ENCODE data around the gene TRIM52. TPM values are rescaled to one million over a fixed set of nuclear protein-coding genes. Genes with fewer than 3 reads are reported as not detected.
A peak's percentile ranks its signal among the peaks of the same experiment; 100 is the strongest.

The TRIM52 gene
- polyA plus RNA-seq, 1 of the 3 experiments (the other 2 are of a cell fraction), result 6.4 TPM

GRCh38 chr5:181261320-181262049 is 542 bp upstream of the TRIM52 start:
- H3K9ac ChIP-seq, result peak overlapping the region; percentile 100
- peaks cover 12 to 16% of the 10 kb centered on the region in 2 experiments for H3K36me3 ChIP-seq (replicated peaks in 1 of 2; ENCODE audit: control insufficient read depth in 1 of 2, insufficient read depth in 2 of 2, low read length in 1 of 2)
- H3F3A ChIP-seq (replicated peaks; ENCODE audit: insufficient read depth), result peaks cover 2% of the 10 kb centered on the region
- H3K27ac ChIP-seq (ENCODE audit: low read depth in 2 of 2, low read length in 1 of 2), result peak overlapping the region; percentile 95 to 96
- peaks cover 27% of the 10 kb centered on the region for H4K20me1 ChIP-seq (ENCODE audit: insufficient read depth)
- DNase-seq, result peak; percentile 84
- H3K9me2 ChIP-seq, result no peaks in the 10 kb centered on the region
- ChIA-PET POLR2A (interaction anchor here (0.6 to 3.7 kb wide), 10 partner anchors 11 to 58 kb away, joined by 3 to 22 read pairs (median 5); partner anchors contain the start of genes RACK1 and TRIM41), CTCF (interaction anchor here (1.0 to 1.4 kb wide), 5 partner anchors 13 to 73 kb away, joined by 3 to 7 read pairs (median 5); partner anchors contain the start of gene TRIM41)
- H3K79me2 ChIP-seq (ENCODE audit: insufficient read depth), result peaks cover 64% of the 10 kb centered on the region
- peak overlapping the region; percentile 91 for H2AFZ ChIP-seq (ENCODE audit: low read depth)
- peak; percentile 63 for TF ChIP-seq NRF1 (IDR thresholded peaks at IDR 0.05; ENCODE audit: low read depth, low read length)
- TF ChIP-seq FOXJ3 (CRISPR knock-in tag; IDR thresholded peaks at IDR 0.05), result 0 out of 2 replicates have a peak, but pooled peaks have one; percentile 40
- TF ChIP-seq TEAD4 (IDR thresholded peaks at IDR 0.05; ENCODE audit: borderline replicate concordance, insufficient read depth), result no peak
- TF ChIP-seq, protein P1, sequence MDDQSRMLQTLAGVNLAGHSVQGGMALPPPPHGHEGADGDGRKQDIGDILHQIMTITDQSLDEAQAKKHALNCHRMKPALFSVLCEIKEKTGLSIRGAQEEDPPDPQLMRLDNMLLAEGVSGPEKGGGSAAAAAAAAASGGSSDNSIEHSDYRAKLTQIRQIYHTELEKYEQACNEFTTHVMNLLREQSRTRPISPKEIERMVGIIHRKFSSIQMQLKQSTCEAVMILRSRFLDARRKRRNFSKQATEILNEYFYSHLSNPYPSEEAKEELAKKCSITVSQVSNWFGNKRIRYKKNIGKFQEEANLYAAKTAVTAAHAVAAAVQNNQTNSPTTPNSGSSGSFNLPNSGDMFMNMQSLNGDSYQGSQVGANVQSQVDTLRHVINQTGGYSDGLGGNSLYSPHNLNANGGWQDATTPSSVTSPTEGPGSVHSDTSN (IDR thresholded peaks at IDR 0.05), result 0 out of 2 replicates have a peak, but pooled peaks have one; percentile 24
- peak; percentile 32; the same call in 1 of the 2 replicates for TF ChIP-seq SIN3A (IDR thresholded peaks at IDR 0.05; ENCODE audit: borderline replicate concordance, low read depth, low read length)
- peak; percentile 53; the same call in 1 of the 2 replicates for TF ChIP-seq TAF1 (IDR thresholded peaks at IDR 0.05; ENCODE audit: borderline replicate concordance, low read depth, low read length)
- no peak; the same call in 1 of the 2 replicates for TF ChIP-seq GABPA (IDR thresholded peaks at IDR 0.05; ENCODE audit: low read depth)
- no peak for TF ChIP-seq SMC3 (IDR thresholded peaks at IDR 0.05; ENCODE audit: low read depth, low read length)
- peak; percentile 2; the same call in 1 of the 2 replicates for TF ChIP-seq ELF1 (IDR thresholded peaks at IDR 0.05)
- peak; percentile 2; the same call in 1 of the 2 replicates for TF ChIP-seq TCF12 (IDR thresholded peaks at IDR 0.05)
- peaks cover 0 to 21% of the 10 kb centered on the region in 2 experiments; a peak in 2 of 4 replicates for H3K4me1 ChIP-seq (ENCODE audit: control insufficient read depth in 1 of 2, insufficient read depth in 2 of 2, low read depth in 1 of 2, low read length in 1 of 2)
- H3K4me3 ChIP-seq (ENCODE audit: low read depth in 2 of 2, low read length in 1 of 2), result peak overlapping the region; percentile 84 to 97
- peak overlapping the region; percentile 100 for H3K4me2 ChIP-seq
- H3K27me3 ChIP-seq (ENCODE audit: insufficient read depth), result no peaks in the 10 kb centered on the region
- WGBS (ENCODE audit: low lambda C conversion rate), result under 1% methylated on average over 18 of the region's 59 CpGs
- H3K9me3 ChIP-seq, result no peaks in the 10 kb centered on the region

- peaks cover 23% of the 10 kb centered on the region in 2 experiments for H3K36me3 ChIP-seq (replicated peaks in 1 of 2; ENCODE audit: control insufficient read depth in 1 of 2, insufficient read depth in 2 of 2, low read length in 1 of 2)
- peak overlapping the region; percentile 100 for H3K9ac ChIP-seq
- peak overlapping the region; percentile 95 to 96; a peak in 3 of 4 replicates for H3K27ac ChIP-seq (ENCODE audit: low read depth in 2 of 2, low read length in 1 of 2)
- H3K4me2 ChIP-seq, result peak overlapping the region; percentile 100
- ChIA-PET POLR2A (interaction anchor here (0.7 to 3.7 kb wide), 5 partner anchors 9 to 38 kb away, joined by 3 to 22 read pairs (median 5); partner anchors contain the start of genes RACK1 and TRIM41), CTCF (interaction anchor here (0.9 to 1.6 kb wide), 5 partner anchors 10 to 70 kb away, joined by 3 to 5 read pairs (median 3); partner anchors contain the start of gene RACK1)
- H3K4me1 ChIP-seq (ENCODE audit: control insufficient read depth in 1 of 2, insufficient read depth in 2 of 2, low read depth in 1 of 2, low read length in 1 of 2), result peaks cover 0 to 21% of the 10 kb centered on the region in 2 experiments; a peak in 2 of 4 replicates
- peak; percentile 36 for DNase-seq
- H2AFZ ChIP-seq (ENCODE audit: low read depth), result peak overlapping the region; percentile 72; the same call in 1 of the 2 replicates
- H3K4me3 ChIP-seq (ENCODE audit: low read depth in 2 of 2, low read length in 1 of 2), result peak overlapping the region; percentile 84 to 97
- H3F3A ChIP-seq (replicated peaks; ENCODE audit: insufficient read depth), result peaks cover 11% of the 10 kb centered on the region
- no peaks in the 10 kb centered on the region for H3K9me2 ChIP-seq
- H3K27me3 ChIP-seq (ENCODE audit: insufficient read depth), result no peaks in the 10 kb centered on the region
- WGBS (ENCODE audit: low lambda C conversion rate), result 3% methylated on average over 26 of the region's 26 CpGs
- H3K79me2 ChIP-seq (ENCODE audit: insufficient read depth), result peaks cover 78% of the 10 kb centered on the region
- H3K9me3 ChIP-seq, result no peaks in the 10 kb centered on the region
- H4K20me1 ChIP-seq (ENCODE audit: insufficient read depth), result peaks cover 40% of the 10 kb centered on the region
- TF ChIP-seq, protein P2, sequence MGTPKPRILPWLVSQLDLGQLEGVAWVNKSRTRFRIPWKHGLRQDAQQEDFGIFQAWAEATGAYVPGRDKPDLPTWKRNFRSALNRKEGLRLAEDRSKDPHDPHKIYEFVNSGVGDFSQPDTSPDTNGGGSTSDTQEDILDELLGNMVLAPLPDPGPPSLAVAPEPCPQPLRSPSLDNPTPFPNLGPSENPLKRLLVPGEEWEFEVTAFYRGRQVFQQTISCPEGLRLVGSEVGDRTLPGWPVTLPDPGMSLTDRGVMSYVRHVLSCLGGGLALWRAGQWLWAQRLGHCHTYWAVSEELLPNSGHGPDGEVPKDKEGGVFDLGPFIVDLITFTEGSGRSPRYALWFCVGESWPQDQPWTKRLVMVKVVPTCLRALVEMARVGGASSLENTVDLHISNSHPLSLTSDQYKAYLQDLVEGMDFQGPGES (IDR thresholded peaks at IDR 0.05; ENCODE audit: low read depth, low read length), result no peak
- no peak for TF ChIP-seq GABPA (IDR thresholded peaks at IDR 0.05; ENCODE audit: low read depth)
- TF ChIP-seq, protein P3, sequence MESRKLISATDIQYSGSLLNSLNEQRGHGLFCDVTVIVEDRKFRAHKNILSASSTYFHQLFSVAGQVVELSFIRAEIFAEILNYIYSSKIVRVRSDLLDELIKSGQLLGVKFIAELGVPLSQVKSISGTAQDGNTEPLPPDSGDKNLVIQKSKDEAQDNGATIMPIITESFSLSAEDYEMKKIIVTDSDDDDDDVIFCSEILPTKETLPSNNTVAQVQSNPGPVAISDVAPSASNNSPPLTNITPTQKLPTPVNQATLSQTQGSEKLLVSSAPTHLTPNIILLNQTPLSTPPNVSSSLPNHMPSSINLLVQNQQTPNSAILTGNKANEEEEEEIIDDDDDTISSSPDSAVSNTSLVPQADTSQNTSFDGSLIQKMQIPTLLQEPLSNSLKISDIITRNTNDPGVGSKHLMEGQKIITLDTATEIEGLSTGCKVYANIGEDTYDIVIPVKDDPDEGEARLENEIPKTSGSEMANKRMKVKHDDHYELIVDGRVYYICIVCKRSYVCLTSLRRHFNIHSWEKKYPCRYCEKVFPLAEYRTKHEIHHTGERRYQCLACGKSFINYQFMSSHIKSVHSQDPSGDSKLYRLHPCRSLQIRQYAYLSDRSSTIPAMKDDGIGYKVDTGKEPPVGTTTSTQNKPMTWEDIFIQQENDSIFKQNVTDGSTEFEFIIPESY (IDR thresholded peaks at IDR 0.05; ENCODE audit: borderline replicate concordance, low read depth), result no peak
- no peak for TF ChIP-seq ELF1 (IDR thresholded peaks at IDR 0.05)
- no peak for TF ChIP-seq RCOR1 (IDR thresholded peaks at IDR 0.05; ENCODE audit: low read length)
- TF ChIP-seq MEF2A (IDR thresholded peaks at IDR 0.05; ENCODE audit: borderline replicate concordance, low read depth), result no peak
- TF ChIP-seq, protein P4, sequence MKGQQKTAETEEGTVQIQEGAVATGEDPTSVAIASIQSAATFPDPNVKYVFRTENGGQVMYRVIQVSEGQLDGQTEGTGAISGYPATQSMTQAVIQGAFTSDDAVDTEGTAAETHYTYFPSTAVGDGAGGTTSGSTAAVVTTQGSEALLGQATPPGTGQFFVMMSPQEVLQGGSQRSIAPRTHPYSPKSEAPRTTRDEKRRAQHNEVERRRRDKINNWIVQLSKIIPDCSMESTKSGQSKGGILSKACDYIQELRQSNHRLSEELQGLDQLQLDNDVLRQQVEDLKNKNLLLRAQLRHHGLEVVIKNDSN (IDR thresholded peaks at IDR 0.05; ENCODE audit: borderline replicate concordance, low read depth), result no peak
- TF ChIP-seq RFX5 (IDR thresholded peaks at IDR 0.05; ENCODE audit: low read length), result no peak
- TF ChIP-seq SMC3 (IDR thresholded peaks at IDR 0.05; ENCODE audit: low read depth, low read length), result no peak
- TF ChIP-seq TEAD4 (IDR thresholded peaks at IDR 0.05; ENCODE audit: borderline replicate concordance, insufficient read depth), result no peak
- no peak for TF ChIP-seq MXI1 (IDR thresholded peaks at IDR 0.05; ENCODE audit: low read depth, low read length)
- no peak for TF ChIP-seq CHD2 (IDR thresholded peaks at IDR 0.05; ENCODE audit: low read length, partially characterized antibody)
- no peak for TF ChIP-seq FOSL2 (IDR thresholded peaks at IDR 0.05; ENCODE audit: borderline replicate concordance, low read depth)
Measured at GRCh38 chr5:181259974-181260719, 796 bp downstream of the TRIM52 start.

Data from SK-N-SH (cell line).